Smooth muscle cell of the brain vasculature (primary cell): Measurements from ENCODE around the gene SDK2.

Source experiments
- DNase-seq: peaks from one replicate; pipeline ENCODE4 v3.0.0-alpha.2; 2012; ENCODE audit warnings: low read depth, low spot score

The SDK2 gene

GRCh38 chr17:73609758-73610157 is 34.5 kb downstream of the SDK2 start:
- no peak for DNase-seq

DNA sequence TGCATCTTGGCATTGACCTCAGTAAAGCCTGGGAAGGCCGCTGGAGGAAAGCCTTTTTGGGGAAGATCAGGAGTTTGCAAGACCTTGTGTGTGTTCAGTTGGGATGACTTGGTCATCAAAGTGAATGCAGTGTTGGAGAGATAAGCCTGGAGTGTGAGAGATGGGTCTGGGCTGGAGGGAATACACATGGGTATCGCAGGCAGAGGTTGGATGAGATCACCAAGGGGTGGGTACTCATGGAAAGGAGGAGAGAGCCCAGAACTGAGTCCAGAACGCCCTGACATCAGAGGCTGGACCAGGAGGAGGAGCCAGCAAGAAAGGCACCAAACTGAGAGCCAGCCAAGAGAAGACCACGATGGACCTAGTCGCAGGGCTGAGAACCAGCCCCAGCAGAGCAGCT is 35.2 kb downstream of the SDK2 start:
- no peak for DNase-seq

DNA sequence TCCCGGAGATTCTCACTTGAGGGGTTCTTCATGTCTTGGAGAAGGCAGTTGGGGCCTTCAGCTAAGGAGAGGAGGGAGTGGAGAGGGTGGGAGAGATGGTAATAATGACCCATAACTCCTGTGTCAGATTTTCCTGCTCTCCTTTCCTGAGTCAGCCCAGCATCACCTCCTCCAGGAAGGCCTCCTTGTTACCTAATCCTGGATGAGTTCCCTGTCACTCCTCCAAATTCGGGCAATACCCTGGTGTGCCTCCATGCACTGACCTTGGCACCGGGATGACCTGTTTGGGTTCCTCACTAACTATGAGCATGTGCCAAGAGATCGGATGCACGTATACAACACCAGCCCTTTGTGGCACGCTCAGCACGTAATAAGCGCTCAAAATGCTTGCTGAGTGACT is 38.8 kb downstream of the SDK2 start:
- DNase-seq: no peak

GRCh38 chr17:73604476-73604875 is 39.8 kb downstream of the SDK2 start:
- DNase-seq: no peak

GRCh38 chr17:73603971-73604370 is 40.3 kb downstream of the SDK2 start:
- no peak for DNase-seq

GRCh38 chr17:73600103-73600871 is 44.0 kb downstream of the SDK2 start:
- DNase-seq: no peak

GRCh38 chr17:73599599-73599998 is 44.6 kb downstream of the SDK2 start:
- DNase-seq: no peak

DNA sequence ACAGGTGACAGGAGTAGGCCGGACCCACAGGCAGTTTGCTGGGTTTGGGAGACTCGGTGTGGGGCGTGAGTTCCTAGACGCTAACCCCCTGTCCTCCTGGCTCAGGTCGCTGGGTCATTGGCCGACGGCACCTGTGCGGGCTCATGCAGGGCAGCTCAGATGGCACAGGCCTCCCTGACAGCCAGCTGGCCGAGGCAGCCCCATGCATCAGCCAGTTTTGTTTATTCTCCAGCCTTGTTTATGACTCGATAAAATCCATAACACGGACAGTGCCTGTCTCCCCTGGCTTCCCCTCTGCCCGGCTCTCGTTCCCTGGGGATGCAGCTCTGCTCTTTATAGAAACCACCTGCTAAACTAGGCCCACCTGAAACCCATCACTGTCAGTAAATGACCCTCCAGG is 46.0 kb downstream of the SDK2 start:
- DNase-seq: no peak

- no peak for DNase-seq
Measured at GRCh38 chr17:73595931-73596330, 48.3 kb downstream of the SDK2 start.

DNA sequence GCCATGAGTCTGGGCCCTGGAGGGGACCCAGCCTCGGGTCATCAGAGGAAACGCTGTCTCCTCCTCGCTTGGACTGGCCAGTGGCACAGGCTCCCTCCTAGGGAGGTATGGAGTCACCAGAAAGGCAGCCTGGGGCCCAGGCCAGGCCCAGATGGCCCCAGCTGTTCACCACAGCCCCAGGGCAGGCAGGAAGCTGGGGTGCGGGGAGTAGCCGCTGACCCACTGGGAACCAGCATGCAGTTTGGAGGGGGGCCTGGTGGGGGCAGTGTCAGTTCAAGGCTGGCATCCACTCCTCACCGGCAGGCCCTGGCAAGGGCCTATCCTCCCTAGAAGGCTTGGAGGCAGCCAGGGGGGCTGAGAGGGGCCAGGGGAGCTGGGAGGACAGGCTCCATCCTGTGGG is 48.8 kb downstream of the SDK2 start:
- DNase-seq: no peak

- DNase-seq: no peak
Measured at GRCh38 chr17:73595068-73595467, 49.2 kb downstream of the SDK2 start.

DNA sequence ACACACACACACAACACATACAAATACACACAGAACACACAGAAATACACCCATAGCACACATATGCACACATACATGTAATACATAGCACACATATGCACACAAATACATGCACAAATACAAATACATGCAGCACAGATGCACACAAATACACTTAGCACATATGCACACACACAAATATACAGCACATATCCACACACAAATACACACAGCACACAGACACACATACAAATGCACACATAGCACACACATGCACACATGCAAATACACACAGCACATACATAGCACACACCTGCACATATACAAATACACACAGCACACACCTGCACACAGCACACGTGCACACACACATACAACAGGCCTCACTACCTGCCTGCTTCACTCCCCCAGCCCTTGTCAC is 49.6 kb downstream of the SDK2 start:
- no peak for DNase-seq

DNA sequence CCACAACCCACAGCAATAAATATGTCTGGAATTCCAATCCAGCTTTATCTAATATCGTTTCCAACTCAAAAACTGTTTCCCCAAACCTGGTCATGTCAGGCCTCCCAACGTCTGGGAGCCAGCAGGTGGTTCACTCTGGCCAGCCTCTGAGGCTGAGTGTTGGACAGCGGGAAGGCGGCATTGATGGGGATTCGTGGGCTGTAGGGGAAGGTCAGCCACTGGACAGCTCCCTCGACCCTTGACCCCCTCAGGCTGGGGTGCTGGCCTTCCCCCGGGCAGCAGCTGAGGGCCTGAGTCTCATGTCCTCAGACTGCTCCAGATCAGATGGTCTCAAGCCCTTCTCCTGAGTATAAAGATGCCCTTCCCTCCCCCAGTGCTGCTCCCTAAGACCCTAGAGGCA is 50.2 kb downstream of the SDK2 start:
- no peak for DNase-seq

DNA sequence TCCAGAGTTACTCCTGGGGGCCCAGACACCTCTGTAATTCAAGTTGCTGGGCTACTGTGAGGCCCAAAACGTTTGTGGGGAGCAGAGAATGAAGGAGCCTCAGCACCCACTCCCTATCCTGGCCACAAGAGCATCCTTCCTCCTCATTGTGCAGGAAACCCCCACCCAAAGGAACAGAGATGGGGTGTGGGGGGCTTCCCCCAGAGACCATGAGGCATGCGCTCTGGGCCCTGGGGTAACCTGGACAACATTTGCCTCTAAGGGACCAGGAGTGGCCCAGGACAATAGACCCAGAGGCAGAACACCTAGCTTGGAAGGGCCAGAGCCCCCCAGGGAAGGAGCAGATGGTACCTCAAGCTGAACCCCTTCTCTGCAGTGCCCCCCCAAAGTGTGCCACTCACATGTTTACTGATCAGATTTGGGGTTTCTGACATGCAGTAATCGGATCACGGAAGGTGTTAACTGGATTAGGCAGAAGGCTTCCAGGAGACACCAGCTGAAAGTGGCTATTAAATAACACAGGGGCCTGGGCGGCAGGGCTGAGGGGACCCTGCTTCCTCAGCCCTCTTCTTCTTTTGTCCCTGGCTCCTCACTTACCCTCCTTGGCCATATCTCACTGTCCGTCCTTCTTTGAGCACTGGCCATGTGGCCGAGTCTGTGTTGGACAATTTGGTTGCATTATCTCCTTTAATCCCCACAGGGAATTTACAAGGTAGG is 50.8 kb downstream of the SDK2 start:
- no peak for DNase-seq

DNA sequence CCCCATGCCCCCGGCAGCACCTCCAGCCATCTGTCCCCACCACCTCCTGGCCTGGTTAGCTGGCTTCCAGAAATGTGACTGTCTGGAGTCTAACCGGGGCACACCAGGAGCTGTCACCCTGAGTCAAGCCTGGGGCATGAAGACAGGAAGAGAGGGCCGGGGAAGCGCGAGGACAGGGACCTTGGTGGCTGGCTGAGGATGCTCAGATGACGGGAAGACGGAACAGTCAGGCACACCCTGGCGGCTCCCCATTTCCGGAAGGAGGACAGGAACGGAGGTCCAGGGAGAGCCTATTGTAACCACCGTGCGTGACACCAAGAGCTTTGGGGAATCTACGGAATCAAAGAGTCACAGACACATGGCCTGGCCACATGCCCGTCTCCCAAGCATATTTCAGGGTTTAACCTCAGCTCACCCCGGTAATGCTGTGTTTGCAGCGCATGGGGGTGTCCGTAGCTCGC is 51.7 kb downstream of the SDK2 start:
- DNase-seq: no peak

DNA sequence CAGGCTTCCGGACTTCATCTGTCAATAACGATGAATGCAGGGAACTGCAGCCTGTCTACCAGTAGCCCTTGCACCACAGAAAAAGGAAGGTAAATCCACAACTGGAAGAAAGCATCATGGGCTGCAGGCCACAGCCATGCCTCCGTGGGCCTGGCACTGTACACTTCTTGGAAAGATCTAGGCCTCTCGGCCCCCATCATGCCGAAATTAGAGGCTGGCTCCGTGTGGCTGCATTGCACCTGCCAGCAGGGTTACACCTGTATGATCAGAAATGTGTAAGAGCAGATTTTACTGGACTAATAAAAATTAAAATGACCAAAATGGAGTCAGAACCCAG is 52.2 kb downstream of the SDK2 start:
- DNase-seq: no peak

GRCh38 chr17:73591296-73592078 is 52.8 kb downstream of the SDK2 start:
- DNase-seq: no peak

GRCh38 chr17:73589363-73589980 is 54.8 kb downstream of the SDK2 start:
- no peak for DNase-seq

- no peak for DNase-seq
Measured at GRCh38 chr17:73588891-73589290, 55.4 kb downstream of the SDK2 start.

DNA sequence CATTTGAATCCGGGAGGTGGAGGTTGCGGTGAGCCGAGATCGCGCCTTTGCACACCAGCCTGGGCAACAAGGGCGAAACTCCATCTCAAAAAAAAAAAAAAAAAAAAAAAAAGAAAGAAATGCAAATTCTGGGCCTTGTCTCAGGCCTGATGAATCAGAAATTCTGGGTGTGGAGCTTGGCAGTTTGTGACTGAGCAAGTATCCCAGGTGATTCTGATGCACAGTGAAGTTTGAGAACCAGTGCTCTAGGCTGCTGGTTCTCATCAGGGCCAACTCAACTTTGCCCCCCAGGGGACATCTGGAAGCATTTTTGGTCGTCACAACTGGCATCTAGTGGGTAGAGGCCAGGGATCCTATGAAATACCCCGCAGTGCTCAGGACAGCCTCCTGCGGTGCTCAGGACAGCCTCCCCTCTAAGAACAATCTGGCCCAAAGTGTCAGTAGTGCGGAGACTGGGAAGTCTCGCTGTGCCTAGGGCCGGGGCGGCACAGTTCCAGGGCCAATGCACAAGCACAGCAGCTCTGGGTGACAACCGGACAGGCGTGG is 55.9 kb downstream of the SDK2 start:
- no peak for DNase-seq

DNA sequence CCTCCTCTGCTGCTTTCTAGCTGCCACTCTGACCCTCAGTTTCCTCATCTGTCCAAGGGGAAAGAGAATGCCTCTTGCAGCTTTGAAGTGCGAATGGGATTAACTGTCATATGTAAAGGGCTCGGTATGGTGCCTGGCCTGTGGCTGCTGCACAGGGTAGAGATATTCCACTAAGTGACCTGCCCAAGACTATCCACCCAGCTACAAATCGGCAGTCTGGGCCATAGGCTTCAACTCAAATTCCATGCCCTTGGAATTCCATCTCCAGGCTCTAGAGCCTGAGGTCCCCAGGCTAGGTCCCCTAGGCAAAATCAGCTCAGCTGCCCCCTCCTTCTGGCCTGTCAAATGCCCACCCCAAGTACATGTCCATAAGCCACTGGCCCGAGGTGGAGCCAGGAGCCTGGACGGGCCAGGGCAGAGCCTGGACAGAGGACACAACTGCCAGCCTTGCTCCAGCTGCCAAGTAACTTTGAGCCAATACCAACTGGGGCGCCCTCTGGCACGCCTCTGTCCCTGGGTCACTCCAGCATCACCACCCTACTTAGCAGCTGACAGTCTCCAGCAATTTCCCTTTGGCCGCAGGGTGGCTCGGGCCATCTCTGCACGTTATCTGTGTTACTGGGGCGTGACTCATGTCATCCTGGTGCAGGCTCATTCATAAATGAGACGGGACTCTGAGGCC is 57.2 kb downstream of the SDK2 start:
- DNase-seq: no peak
